GM12878 (cell line): ENCODE data around the gene PBLD. TPM values are rescaled to one million over a fixed set of nuclear protein-coding genes. Genes with fewer than 3 reads are reported as not detected.

Source experiments
- ATAC-seq: fragments of 200-7000 bp; cut with Tn5 transposase; 3 replicates; pipeline ENCODE4 v1.9.1; 2020; ENCODE audit warnings: mild to moderate bottlenecking, moderate library complexity
- BruUV-seq: library from RNA; stranded (reverse); fragments of 400-500 nt; replicated peaks from 2 replicates; lab custom pipeline; 2021; lab: Mats Ljungman, UMichigan
- CTCF ChIA-PET: fragments of 300-600 bp; sonication (Branson Sonifier 250); formaldehyde crosslinking; extraction: SDS; loops from one replicate; lab custom pipeline; 2021; ENCODE audit warnings: inconsistent platforms; lab: Yijun Ruan, JAX
- POLR2A ChIA-PET: fragments of 350-600 bp; formaldehyde crosslinking; extraction: SDS; loops from one replicate; lab custom pipeline; 2021; ENCODE audit warnings: inconsistent platforms; lab: Charles Lee
- RAD21 ChIA-PET: fragments of 300-600 bp; sonication (Branson Sonifier 250); formaldehyde crosslinking; loops from one replicate; lab custom pipeline; 2023; ENCODE audit warnings: antibody characterized with exemption; ENCODE audit not compliant: unreplicated experiment; lab: Charles Lee
- SMC1A ChIA-PET: fragments of 300-600 bp; sonication (Branson Sonifier 250); formaldehyde crosslinking; loops from one replicate; lab custom pipeline; 2023; ENCODE audit not compliant: unreplicated experiment, uncharacterized antibody; lab: Charles Lee
- DNase-seq: peaks from one replicate; pipeline ENCODE4 v3.0.0-alpha.2; 2011; ENCODE audit warnings: low read depth, low spot score
- FAIRE-seq: peaks from 3 replicates; lab custom pipeline; 2011; peaks lifted over from hg19 to GRCh38; lab: Jason Lieb, UNC
- H2AFZ ChIP-seq: 2 replicates; pipeline ENCODE4 v1.6.0; 2011; ENCODE audit warnings: low read depth, low read length, control low read depth; ENCODE audit not compliant: control insufficient read depth
- H3K27ac ChIP-seq: 2 replicates; pipeline ENCODE4 v1.5.1; 2011; ENCODE audit warnings: control low read depth; ENCODE audit not compliant: control insufficient read depth, insufficient read depth
- H3K27me3 ChIP-seq, 2 experiments: replicated peaks in 1 of 2; 2 replicates each; pipeline versions ENCODE4 v1.6.0 to v1.6.1; 2011; ENCODE audit warnings: low read length in 1 of 2; ENCODE audit not compliant: control insufficient read depth in 2 of 2, insufficient read depth in 2 of 2
- H3K36me3 ChIP-seq, 2 experiments: 2 replicates each; pipeline ENCODE4 v1.5.1; 2011; ENCODE audit warnings: low read length in 1 of 2; ENCODE audit not compliant: control insufficient read depth in 2 of 2, insufficient read depth in 2 of 2
- H3K4me1 ChIP-seq: 2 replicates; pipeline ENCODE4 v1.6.1; 2011; ENCODE audit warnings: mild to moderate bottlenecking, low read length, moderate library complexity, mixed read lengths; ENCODE audit not compliant: control insufficient read depth, insufficient read depth
- H3K4me2 ChIP-seq: 2 replicates; pipeline ENCODE4 v1.6.0; 2011; ENCODE audit warnings: control low read depth; ENCODE audit not compliant: control insufficient read depth, insufficient read depth
- H3K4me3 ChIP-seq: fragments of 200-600 bp; sonication (generic); 2 replicates; pipeline ENCODE4 v1.5.1; 2016
- H3K79me2 ChIP-seq: 2 replicates; pipeline ENCODE4 v1.6.0; 2011; ENCODE audit warnings: low read length; ENCODE audit not compliant: control insufficient read depth, insufficient read depth
- H3K9ac ChIP-seq: 2 replicates; pipeline ENCODE4 v1.8.0; 2011; ENCODE audit warnings: low read length, control low read depth, mixed read lengths; ENCODE audit not compliant: control insufficient read depth, insufficient read depth
- H3K9me3 ChIP-seq: replicated peaks from 3 replicates; pipeline ENCODE4 v1.5.1; 2011; ENCODE audit warnings: mild to moderate bottlenecking, low read length; ENCODE audit not compliant: control insufficient read depth, insufficient read depth
- H4K20me1 ChIP-seq: 2 replicates; pipeline ENCODE4 v1.6.0; 2011; ENCODE audit not compliant: control insufficient read depth, insufficient read depth
- BRCA1 ChIP-seq: IDR thresholded peaks from 2 replicates; pipeline ENCODE4 v1.6.1; 2011; ENCODE audit warnings: low read depth, low read length, improper control_type of control experiment
- DPF2 ChIP-seq: fragments of 450-650 bp; IDR thresholded peaks from 2 replicates; pipeline ENCODE4 v1.6.1; 2017; ENCODE audit warnings: mild to moderate bottlenecking
- EZH2 ChIP-seq: IDR thresholded peaks from 2 replicates; pipeline ENCODE4 v1.6.1; 2012; ENCODE audit warnings: low read depth, mild to moderate bottlenecking, control low read depth, inconsistent platforms, low read length, borderline replicate concordance; ENCODE audit not compliant: control insufficient read depth
- GATAD2B ChIP-seq: fragments of 450-650 bp; conservative IDR thresholded peaks from 2 replicates; pipeline ENCODE4 v1.6.1; 2017; ENCODE audit warnings: low read depth, mild to moderate bottlenecking, moderate library complexity
- IRF4 ChIP-seq: IDR thresholded peaks from 2 replicates; pipeline ENCODE4 v1.6.1; 2011; ENCODE audit warnings: low read depth, low read length
- SMAD1 ChIP-seq: fragments of 450-650 bp; IDR thresholded peaks from 2 replicates; pipeline ENCODE4 v1.6.1; 2018; ENCODE audit warnings: mild to moderate bottlenecking, low read depth; ENCODE audit not compliant: partially characterized antibody
- SMC3 ChIP-seq: IDR thresholded peaks from 2 replicates; pipeline ENCODE4 v1.6.1; 2011; ENCODE audit warnings: low read length, improper control_type of control experiment, borderline replicate concordance
- SP1 ChIP-seq: IDR thresholded peaks from one replicate; pipeline ENCODE4 v1.6.1; 2011; ENCODE audit warnings: low read depth, low read length
- SUZ12 ChIP-seq: fragments of 200-600 bp; sonication (generic); IDR thresholded peaks from one replicate; pipeline ENCODE4 v1.6.1; 2018; ENCODE audit warnings: antibody characterized with exemption, mild to moderate bottlenecking; ENCODE audit not compliant: unreplicated experiment
- TCF3 ChIP-seq: IDR thresholded peaks from 2 replicates; pipeline ENCODE4 v1.6.1; 2012; ENCODE audit warnings: low read depth, mild to moderate bottlenecking, low read length, borderline replicate concordance; ENCODE audit not compliant: insufficient read depth
- ZBTB11 ChIP-seq: fragments of 450-650 bp; formaldehyde crosslinking; IDR thresholded peaks from 2 replicates; pipeline ENCODE4 v1.5.0; 2022; ENCODE audit warnings: mild to moderate bottlenecking, missing genetic modification characterization
- WGBS: methylation state at CpG from one replicate; pipeline ENCODE4 v1.1.6; 2016; ENCODE audit warnings: low lambda C conversion rate; ENCODE audit not compliant: insufficient replicate concordance, insufficient coverage; ENCODE audit errors: missing lambda C conversion rate; 5-methylcytosine and 5-hydroxymethylcytosine counted together
- in situ Hi-C: fragments of 300-500 bp; cut with MboI; formaldehyde crosslinking; loops from 9 replicates; pipeline ENCODE4 v1.14.3; 2018; ENCODE audit warnings: mixed read lengths
- intact Hi-C: fragments of 100-400 bp; cut with micrococcal nuclease; formaldehyde crosslinking; loops from one replicate; pipeline ENCODE4 v1.14.2; 2022; ENCODE audit not compliant: unreplicated experiment
- polyA plus RNA-seq, 11 experiments: library from polyadenylated mRNA; depleted of rRNA in 4 of 11; unstranded in 6 of 11; stranded (reverse) in 5 of 11; fragments of >200 nt; fragmentation: Nextera tagmentation in 4 of 11; fragmentation: Illumina TruSeq in 1 of 11; extraction: Ambion mirVana in 4 of 11; extraction: Trizol in 1 of 11; gene quantifications; 1 replicate in 1 of 11; 2 replicates in 10 of 11; pipeline versions ENCODE4 v1.2.1 to v1.2.3, GENCODE V29; 2011 to 2016; ENCODE audit warnings: inconsistent platforms in 2 of 11, missing spikeins in 2 of 11, low read depth in 1 of 11
- total RNA-seq, 4 experiments: library from RNA; depleted of rRNA in 3 of 4; stranded (reverse); fragments of >200 nt in 3 of 4; fragmentation: Illumina TruSeq in 1 of 4; extraction: Trizol in 1 of 4; gene quantifications; 2 replicates each; pipeline versions ENCODE4 v1.2.1 to v1.2.3, GENCODE V29; 2013 to 2021
- TF ChIP-seq, protein P1 (sequence below): fragments of 450-650 bp; IDR thresholded peaks from 2 replicates; pipeline ENCODE4 v1.6.1; 2016; ENCODE audit warnings: mild to moderate bottlenecking, moderate library complexity, borderline replicate concordance
- TF ChIP-seq, protein P2 (sequence below): IDR thresholded peaks from 2 replicates; pipeline ENCODE4 v1.6.1; 2012; ENCODE audit warnings: low read depth, low read length, improper control_type of control experiment

PBLD gene
- total and polyA plus RNA-seq, 10 of the 15 experiments (the other 5 are each of a cell fraction or from before 2014, with no cell fraction given): 0.68 to 2.8 (median 1.7) TPM

GRCh38 chr10:68365611-68366010 is 32.9 kb upstream of the PBLD start (continued):
- TF ChIP-seq, protein P1, sequence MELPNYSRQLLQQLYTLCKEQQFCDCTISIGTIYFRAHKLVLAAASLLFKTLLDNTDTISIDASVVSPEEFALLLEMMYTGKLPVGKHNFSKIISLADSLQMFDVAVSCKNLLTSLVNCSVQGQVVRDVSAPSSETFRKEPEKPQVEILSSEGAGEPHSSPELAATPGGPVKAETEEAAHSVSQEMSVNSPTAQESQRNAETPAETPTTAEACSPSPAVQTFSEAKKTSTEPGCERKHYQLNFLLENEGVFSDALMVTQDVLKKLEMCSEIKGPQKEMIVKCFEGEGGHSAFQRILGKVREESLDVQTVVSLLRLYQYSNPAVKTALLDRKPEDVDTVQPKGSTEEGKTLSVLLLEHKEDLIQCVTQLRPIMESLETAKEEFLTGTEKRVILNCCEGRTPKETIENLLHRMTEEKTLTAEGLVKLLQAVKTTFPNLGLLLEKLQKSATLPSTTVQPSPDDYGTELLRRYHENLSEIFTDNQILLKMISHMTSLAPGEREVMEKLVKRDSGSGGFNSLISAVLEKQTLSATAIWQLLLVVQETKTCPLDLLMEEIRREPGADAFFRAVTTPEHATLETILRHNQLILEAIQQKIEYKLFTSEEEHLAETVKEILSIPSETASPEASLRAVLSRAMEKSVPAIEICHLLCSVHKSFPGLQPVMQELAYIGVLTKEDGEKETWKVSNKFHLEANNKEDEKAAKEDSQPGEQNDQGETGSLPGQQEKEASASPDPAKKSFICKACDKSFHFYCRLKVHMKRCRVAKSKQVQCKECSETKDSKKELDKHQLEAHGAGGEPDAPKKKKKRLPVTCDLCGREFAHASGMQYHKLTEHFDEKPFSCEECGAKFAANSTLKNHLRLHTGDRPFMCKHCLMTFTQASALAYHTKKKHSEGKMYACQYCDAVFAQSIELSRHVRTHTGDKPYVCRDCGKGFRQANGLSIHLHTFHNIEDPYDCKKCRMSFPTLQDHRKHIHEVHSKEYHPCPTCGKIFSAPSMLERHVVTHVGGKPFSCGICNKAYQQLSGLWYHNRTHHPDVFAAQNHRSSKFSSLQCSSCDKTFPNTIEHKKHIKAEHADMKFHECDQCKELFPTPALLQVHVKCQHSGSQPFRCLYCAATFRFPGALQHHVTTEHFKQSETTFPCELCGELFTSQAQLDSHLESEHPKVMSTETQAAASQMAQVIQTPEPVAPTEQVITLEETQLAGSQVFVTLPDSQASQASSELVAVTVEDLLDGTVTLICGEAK: no peak
- TF ChIP-seq SMC3: no peak
- no peak for TF ChIP-seq SP1
- TF ChIP-seq, all 136 proteins: peak for 0

- CTCF ChIA-PET: interaction anchor here (3.0 kb wide), 1 partner anchor 16 kb away, joined by 11 read pairs; no protein-coding TSS in a partner anchor
- Histone ChIP-seq H4K20me1 (no peaks in the 10 kb centered on the region), H3K79me2 (no peaks in the 10 kb centered on the region), H3K9me3 (no peaks in the 10 kb centered on the region), H3K4me1 (no peaks in the 10 kb centered on the region), H2AFZ (no peak overlapping the region), H3K4me3 (no peak overlapping the region), H3K27ac (no peak overlapping the region), H3K9ac (no peak overlapping the region), H3K4me2 (no peak overlapping the region), H3K36me3 (no peaks in the 10 kb centered on the region), H3K27me3 (no peaks in the 10 kb centered on the region)
- SMC1A ChIA-PET: interaction anchor here (1.5 to 3.1 kb wide), 2 partner anchors 8 to 16 kb away, joined by 5 to 10 read pairs; no protein-coding TSS in a partner anchor
- no TSS peak for BruUV-seq
- 3% methylated on average over 3 of the region's 3 CpGs for WGBS
- RAD21 ChIA-PET: no interaction called here
- DNase-seq: no peak
- no peak for FAIRE-seq
- POLR2A ChIA-PET: interaction anchor here (0.8 to 1.1 kb wide), 2 partner anchors 8 to 31 kb away, joined by 3 to 7 read pairs; no protein-coding TSS in a partner anchor
- intact Hi-C loops (no loop called here), in situ Hi-C loops (no loop called here)
- no peak for ATAC-seq
- TF ChIP-seq TCF3 (no peak), ZBTB11 (CRISPR knock-in tag) (no peak), IRF4 (no peak), GATAD2B (no peak), DPF2 (no peak), SMAD1 (no peak), BRCA1 (no peak), SUZ12 (no peak), EZH2 (no peak)
- TF ChIP-seq, protein P2, sequence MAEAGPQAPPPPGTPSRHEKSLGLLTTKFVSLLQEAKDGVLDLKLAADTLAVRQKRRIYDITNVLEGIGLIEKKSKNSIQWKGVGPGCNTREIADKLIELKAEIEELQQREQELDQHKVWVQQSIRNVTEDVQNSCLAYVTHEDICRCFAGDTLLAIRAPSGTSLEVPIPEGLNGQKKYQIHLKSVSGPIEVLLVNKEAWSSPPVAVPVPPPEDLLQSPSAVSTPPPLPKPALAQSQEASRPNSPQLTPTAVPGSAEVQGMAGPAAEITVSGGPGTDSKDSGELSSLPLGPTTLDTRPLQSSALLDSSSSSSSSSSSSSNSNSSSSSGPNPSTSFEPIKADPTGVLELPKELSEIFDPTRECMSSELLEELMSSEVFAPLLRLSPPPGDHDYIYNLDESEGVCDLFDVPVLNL: no peak
Observed at GRCh38 chr10:68364101-68364886, 31.6 kb upstream of the PBLD start.
